DMS53 treated with DMSO at 0.1 percent for 48 hours (cell line): ENCODE measurements around the gene NPAS2.

ENCODE experiments used
- DNase-seq: peaks from one replicate; lab custom pipeline; 2025; ENCODE audit not compliant: unreplicated experiment; lab: John Stamatoyannopoulos, UW

The NPAS2 gene

GRCh38 chr2:100852999-100853908, 33.3 kb downstream of the NPAS2 start:
- DNase-seq: peak; percentile 12

GRCh38 chr2:100853909-100854810, 34.2 kb downstream of the NPAS2 start:
- DNase-seq: no peak

- DNase-seq: no peak
Observed at GRCh38 chr2:100855084-100855483, 35.1 kb downstream of the NPAS2 start.

GRCh38 chr2:100855606-100856005, 35.7 kb downstream of the NPAS2 start:
- DNase-seq: no peak

GRCh38 chr2:100856732-100857131, 36.8 kb downstream of the NPAS2 start:
- no peak for DNase-seq

GRCh38 chr2:100857341-100857740, 37.4 kb downstream of the NPAS2 start:
- no peak for DNase-seq

GRCh38 chr2:100857915-100858314, 38.0 kb downstream of the NPAS2 start:
- no peak for DNase-seq

GRCh38 chr2:100859902-100860301, 40.0 kb downstream of the NPAS2 start:
- no peak for DNase-seq

- no peak for DNase-seq
Observed at GRCh38 chr2:100861340-100861739, 41.4 kb downstream of the NPAS2 start.

- no peak for DNase-seq
Observed at GRCh38 chr2:100862081-100862480, 42.1 kb downstream of the NPAS2 start.

GRCh38 chr2:100865816-100866460, 46.0 kb downstream of the NPAS2 start:
- peak; percentile 26 for DNase-seq

GRCh38 chr2:100868083-100868482, 48.1 kb downstream of the NPAS2 start:
- no peak for DNase-seq

GRCh38 chr2:100869120-100869519, 49.2 kb downstream of the NPAS2 start:
- no peak for DNase-seq

GRCh38 chr2:100870652-100871531, 51.0 kb downstream of the NPAS2 start:
- no peak for DNase-seq

GRCh38 chr2:100875516-100876230, 55.7 kb downstream of the NPAS2 start:
- peak; percentile 98 for DNase-seq

- DNase-seq: peak; percentile 32
Observed at GRCh38 chr2:100876231-100876860, 56.4 kb downstream of the NPAS2 start.

GRCh38 chr2:100877555-100877954, 57.6 kb downstream of the NPAS2 start:
- no peak for DNase-seq

- DNase-seq: no peak
Observed at GRCh38 chr2:100878000-100878791, 58.3 kb downstream of the NPAS2 start.
